Activated CD4-positive, alpha-beta T cell treated with anti-CD3 and anti-CD28 coated beads for 48 hours (primary cell): ENCODE measurements around the gene SLC30A3.

Experiments used
- DNase-seq: peaks from one replicate; pipeline ENCODE4 v3.0.0-alpha.2; 2020

The SLC30A3 gene

DNA sequence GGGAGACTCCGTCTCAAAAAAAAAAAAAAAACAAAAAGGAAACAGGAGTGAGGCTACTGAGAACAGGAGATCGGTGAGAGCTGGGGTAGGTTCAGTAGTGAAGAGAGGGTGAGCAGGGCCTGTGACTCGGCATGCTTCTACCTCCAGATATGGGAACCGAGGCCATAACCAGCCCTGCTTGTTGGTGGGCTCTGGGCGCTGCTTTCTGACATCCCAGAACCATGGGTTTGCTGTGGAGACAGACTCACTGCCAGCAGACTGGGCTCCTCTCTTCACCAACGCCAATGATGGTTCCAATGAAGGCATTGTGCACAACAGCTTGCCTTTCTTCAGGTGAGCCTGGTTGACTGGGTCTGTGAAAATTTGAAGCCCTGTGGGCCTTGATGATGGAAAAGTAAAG, 39.4 kb downstream of the SLC30A3 start:
- no peak for DNase-seq

DNA sequence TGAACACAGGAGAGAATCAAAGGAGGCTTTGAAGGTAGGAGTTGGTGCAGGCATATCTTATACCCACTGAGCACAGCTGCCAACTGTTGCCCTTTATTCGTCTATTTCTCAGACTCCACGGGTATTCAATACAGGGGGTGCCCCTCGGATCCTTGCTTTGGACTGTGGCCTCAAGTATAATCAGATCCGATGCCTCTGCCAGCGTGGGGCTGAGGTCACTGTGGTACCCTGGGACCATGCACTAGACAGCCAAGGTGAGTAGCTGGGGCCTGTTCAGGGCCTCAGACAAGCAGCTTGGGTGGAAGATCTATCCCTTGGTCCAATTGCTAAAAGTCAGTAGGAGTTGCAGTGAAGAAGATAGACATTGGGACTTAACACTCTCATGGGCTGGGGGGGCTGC, 40.4 kb downstream of the SLC30A3 start:
- no peak for DNase-seq

DNA sequence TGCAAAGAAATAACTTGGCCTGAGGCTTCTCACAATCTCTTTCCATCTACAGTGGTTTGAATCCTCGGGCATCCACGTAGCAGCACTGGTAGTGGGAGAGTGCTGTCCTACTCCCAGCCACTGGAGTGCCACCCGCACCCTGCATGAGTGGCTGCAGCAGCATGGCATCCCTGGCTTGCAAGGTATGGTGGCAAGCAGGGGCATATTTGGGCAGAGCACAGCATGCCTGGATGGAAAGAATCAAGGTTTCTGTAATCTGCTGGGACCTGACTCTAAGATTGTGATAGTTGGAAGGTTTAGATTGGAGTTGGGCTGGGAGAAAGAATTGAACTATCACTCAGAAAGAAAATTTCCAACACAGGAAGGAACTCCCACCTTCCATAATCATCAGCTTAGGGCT, 41.7 kb downstream of the SLC30A3 start:
- no peak for DNase-seq

DNA sequence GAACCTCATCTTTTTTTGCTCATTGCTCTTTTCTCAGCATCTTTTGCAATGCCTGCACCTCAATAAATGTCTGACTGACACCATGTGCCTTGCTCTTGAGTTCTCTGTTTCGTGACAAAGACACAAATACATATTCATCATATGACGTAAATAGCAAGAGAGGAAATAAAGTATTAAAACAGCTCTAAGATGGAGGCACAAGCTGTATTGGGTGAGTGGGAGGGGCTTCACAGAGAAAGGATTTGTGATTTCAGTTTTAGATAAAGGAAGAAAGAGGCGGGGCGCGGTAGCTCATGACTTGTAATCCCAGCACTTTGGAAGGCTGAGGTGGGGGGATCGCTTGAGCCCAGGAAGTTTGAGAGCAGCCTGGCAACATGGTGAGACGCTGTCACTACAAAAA, 42.8 kb downstream of the SLC30A3 start:
- DNase-seq, result no peak

DNA sequence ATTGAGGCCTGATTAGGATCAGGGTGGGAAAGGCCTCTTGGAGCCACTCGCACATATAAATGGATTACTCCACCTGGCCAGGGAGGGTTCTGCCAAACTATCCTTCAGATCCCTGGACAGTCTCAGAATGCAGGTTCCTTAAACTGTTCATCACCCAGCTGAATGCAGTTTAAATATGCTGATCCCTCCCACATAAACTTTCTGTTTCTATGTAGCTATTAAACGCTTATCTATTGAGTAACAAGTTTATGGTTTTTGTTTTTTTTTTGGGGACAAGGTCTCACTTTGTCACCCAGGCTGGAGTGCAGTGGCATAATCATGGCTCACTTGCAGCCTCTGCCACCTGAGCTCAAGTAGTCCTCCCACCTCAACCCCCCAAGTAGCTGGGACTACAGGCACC, 43.8 kb downstream of the SLC30A3 start:
- DNase-seq, result no peak

DNA sequence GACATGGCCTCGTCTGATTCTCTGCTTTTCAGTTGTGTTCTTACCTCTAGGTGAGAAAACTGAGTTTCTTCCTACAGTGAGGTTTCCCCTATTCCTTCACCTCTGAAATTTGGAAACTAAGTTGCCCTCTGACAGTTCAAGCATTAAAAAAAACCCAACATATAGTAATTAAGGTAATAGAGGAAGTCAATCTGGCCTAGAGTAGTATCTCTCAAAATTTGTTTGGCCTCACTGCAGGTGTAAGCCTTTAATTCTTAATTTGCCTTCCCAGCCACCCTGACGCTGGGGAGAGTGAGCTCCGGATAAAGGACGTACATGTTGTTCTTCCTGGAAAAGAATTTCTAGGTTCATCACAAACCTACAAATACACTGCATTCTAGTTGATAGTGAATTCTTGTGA, 44.2 kb downstream of the SLC30A3 start:
- DNase-seq, result no peak

DNA sequence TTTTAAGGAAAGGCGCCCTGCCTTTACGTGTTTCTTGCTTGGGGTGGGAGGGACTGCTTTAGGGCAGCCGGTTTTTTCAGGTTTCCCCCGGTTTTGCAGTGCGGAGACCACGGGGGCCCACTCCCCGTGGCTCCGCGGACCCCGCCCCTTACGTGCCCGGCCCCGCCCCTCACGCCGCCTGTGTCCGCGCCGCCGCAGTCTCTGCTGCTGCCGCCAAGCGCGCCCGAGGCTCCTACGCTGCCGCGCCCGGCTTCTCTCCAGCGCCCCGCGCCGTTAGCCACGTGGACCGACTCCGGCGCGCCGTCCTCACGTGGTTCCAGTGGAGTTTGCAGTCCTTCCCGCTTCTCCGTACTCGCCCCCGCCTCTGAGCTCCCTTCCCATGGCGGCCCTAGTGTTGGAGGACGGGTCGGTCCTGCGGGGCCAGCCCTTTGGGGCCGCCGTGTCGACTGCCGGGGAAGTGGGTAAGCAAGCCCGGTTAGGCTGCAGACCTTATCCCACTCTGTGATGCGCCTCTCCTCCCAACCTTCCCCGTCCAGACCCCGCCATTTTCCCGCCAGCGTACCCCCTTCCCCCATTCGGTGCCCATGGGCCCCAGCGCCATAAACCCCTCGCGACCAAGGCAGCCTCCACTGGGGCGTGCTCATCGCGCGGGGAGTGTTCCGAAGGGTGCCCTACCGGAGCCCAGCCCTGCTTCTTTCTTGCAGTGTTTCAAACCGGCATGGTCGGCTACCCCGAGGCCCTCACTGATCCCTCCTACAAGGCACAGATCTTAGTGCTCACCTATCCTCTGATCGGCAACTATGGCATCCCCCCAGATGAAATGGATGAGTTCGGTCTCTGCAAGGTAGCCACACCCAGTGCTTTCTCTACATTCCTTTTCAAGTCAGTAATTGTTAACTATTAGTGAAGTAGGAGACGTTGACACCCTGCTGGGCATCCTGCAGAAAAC, 45.4 kb downstream of the SLC30A3 start, which contains the start of gene CAD:
CAD (plus strand) TSS at position 197 of the 949 bp plus-strand sequence; CDS start at position 380, 183 bp downstream.
- peak; percentile 94 for DNase-seq

DNA sequence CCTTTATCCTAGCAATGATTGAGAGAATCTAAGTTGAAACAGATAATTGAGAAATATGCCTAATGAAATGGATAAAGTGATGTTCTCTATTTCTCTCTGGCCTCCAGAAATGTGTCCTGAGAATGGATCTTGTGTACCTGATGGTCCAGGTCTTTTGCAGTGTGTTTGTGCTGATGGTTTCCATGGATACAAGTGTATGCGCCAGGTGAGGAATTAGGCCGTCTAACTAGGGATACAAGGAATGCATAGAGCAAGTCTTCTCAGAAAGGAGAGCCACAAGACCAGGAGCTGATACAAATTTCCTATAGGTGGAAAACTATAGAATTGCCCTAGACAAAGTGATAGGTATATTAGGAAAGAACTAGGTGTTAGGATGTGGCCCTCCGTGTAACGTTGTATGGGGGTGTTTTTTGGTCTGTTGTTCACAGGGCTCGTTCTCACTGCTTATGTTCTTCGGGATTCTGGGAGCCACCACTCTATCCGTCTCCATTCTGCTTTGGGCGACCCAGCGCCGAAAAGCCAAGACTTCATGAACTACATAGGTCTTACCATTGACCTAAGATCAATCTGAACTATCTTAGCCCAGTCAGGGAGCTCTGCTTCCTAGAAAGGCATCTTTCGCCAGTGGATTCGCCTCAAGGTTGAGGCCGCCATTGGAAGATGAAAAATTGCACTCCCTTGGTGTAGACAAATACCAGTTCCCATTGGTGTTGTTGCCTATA, 46.3 kb downstream of the SLC30A3 start:
- DNase-seq, result no peak

DNA sequence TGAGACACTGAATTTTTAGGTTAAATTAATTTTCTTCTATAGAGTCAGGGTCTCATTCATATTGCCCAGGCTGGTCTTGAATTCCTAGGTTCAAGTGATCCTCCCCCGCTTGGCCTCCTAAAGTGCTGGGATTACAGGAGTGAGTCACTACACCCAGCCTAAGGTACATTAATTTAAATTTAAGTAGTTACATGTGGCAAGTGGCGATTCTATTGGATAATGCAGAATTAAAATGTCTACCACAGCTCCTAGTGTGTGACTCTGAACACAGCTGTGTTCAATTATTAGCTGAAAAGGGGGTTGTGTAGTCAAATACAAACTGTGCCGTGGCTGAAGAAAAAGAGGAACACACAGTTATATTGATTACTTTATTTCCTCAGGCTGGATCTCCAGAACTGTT, 47.9 kb downstream of the SLC30A3 start:
- no peak for DNase-seq

DNA sequence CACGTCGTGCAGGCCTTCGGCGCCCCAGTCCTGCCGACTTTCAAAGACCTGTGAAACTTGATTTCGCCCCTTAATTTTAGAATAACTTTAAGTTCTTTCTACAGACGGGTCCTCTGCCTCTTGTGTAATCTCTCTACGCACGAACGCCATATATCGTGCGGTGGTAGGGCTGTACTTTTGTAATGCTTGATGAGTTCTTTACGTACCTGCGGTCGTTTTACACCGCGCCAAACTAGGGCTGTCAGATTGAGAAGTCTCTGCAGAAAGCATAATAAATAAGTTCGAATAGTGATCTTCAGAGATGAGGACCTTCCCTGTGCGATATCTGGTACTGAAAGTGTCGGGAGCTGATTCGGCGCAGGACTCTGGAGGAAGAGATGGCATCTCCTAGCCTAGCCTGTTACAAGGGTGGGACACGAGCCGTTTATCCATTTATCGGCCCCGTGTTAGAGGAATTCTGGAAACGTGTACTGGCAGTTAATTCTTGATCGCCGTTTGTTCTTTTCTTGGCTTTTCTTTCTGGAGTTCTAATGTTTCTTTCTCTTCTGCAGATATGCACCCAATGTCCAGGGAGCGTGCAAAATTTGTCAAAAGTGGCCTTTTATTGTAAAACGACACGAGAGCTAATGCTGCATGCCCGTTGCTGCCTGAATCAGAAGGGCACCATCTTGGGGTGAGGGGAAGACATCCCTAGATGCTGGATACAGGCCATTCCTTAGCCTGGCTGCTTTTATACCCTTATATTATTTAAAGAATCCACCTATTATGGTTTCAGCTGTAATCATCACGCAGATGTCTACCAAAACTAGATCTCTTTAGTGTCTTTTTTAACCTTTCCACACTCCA, 50.0 kb downstream of the SLC30A3 start:
- peak; percentile 56 for DNase-seq

DNA sequence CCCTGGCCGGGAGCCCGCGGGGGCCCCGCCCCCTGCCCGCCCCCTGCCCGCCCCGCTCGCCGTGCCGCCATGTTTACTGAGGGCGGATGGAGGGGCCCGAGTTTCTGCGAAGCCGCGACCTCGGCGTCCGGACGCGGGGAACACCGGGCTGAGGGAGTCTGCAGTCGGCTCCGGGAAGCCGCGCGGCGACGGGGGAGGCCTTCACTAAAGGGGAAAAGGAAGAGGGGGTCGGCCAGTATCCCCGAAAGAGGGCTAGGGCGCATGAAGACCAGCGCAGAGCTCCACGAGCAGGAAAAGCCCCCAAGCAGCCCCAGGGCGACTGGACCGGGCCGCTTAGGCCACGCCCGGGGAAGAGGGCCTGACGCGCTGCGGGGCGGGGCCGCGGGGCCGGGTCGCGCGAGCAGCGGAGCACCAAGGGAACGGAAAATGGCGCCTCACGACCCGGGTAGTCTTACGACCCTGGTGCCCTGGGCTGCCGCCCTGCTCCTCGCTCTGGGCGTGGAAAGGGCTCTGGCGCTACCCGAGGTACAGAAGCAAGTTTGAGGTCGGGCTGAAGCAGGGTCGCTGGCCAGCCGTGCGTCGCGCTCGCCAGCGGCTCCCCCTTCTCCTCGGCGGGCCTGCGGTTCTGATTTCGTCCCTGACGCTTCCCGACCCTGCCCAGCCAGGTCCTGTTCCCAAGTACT, 50.8 kb downstream of the SLC30A3 start, which contains the start of the genes ATRAID and SLC5A6:
ATRAID (plus strand) TSS at position 99 of the 683 bp plus-strand sequence; CDS start at position 427, 328 bp downstream.
SLC5A6 (minus strand) TSS at position 326 of the 683 bp plus-strand sequence. CDS start 4,618 bp downstream, outside the sequence.
- DNase-seq, result peak; percentile 91

DNA sequence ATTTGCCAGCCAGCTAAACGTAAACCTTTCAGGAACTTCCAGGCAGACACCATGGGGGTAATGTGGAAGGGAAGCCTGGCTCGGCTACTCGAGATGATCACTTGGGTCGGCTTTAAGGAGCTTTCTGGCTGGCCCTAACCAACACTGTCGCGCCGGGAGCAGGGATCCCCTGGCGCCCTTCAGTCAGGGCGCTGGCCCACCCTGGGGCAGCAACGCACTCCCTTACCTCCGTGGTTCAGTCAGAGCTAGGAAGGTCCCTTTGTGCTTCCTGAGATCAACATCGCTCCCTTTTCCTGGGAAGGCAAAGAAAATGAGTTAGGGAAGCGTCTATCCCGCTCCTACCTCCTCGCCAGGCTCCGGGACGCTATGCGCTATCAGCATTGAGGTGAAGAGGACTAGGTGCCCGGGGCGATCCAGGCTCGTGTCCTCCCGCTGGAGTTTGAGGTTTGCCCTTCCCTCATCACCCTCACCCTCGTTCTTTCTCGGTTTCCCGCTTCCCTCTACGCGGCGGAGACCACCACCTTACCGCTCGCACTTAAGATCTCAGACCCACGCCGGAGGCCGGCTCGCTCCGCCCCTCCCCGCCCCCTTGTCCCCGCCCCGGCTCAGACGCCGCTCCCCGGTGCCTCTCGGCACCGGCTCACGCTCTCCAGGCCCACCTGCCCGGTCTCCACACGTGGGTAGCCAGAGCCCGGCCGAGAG, 51.5 kb downstream of the SLC30A3 start:
- DNase-seq, result no peak

DNA sequence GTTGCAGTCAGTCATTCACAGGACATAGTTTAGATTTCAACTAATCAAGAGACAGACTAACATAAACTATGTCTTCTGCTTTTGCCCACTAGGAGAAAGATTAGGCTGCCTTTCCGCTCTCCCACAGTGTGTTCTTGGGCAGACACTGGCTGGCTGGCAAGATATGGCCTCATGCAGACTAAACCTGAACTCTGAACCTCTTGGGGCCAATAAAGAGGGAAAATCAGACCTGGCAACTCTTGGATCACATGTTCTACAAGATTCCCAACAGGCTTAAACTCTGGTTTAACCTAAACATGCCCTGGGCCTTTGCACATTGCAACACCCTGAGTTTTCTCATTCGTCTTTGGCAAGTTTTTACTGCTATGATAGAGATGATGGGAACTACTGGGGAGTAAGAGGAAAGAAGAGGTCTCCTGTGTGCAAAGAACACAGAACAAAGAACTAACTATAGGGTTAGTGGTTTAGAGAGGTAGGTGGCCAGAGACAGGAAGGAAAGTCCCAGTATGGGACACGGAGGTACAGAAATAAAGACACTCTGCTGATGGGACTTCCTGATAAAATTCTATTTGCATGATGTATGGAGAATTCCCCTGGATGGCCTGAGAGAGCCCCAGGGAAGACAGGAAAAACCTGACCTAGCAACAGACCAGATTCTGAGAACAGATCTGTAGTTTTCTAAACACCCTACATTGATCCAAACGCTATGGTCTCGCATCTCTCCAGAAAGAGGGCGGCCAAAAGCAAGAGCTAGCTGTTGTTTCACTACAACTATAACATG, 53.0 kb downstream of the SLC30A3 start:
- DNase-seq, result no peak

DNA sequence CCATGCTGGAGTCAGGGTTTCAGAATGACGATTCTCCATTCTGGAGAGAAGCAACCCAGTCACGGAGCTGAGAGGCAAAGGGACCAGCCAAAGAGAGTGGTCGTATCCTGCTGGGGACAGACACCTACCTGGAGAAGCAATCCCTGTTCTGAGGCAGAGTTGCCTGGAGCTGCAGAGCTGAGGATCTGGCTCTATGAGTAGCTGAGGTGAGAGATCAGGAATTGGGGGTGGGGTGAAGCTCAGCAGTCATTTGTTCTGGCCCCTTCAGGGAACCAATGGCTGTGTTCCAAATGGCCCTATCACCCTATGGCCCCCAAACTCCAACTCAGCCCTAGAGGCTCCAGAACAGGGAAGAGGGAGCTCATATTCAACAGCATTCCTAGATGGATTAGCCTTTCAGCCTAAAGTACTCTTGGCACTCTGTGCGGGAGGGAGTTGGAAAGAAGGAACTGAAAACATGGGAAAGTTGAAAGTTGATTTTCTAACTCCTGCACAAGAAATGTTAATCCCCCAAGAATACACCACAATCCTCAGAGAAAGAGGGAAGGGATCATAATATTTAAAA, 54.3 kb downstream of the SLC30A3 start:
- DNase-seq, result no peak

DNA sequence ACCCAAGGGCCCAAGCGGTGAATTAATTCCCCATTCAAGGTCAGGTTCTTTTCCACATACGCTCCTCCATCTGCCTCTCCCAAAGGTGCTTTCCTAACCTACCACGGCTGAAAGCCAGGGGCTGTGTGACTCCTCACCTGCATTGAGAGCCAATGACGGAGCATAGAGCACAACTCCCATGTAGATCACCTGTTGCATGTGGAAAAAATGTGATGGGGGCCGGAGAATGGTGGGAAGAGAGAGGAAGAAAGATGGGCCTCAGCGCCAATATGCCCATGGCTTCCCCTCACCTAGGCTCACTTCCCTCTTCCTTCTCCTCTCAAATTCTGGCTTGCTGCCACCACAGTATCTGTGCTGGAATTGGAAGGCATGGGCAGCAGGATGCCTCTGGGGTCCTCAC, 56.5 kb downstream of the SLC30A3 start:
- DNase-seq, result no peak

DNA sequence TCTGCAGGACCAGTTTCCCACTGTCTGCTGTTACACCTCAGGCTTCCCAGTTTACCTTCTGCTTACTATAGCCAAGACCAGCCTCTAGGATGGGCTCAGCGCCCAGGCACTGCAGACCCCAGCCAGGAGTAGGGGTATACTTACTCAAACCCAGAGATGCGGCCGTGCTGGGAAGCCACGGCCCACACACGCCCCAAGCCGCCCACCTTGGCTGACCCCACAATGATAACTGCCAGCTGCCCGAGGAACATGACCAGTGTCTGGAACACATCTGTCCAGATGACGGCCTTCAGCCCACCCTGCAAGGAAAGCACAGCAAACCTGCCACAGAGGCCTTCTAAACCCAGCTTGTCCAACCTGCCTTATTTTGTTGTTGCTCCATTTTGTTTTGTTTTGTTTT, 57.6 kb downstream of the SLC30A3 start:
- DNase-seq, result no peak

DNA sequence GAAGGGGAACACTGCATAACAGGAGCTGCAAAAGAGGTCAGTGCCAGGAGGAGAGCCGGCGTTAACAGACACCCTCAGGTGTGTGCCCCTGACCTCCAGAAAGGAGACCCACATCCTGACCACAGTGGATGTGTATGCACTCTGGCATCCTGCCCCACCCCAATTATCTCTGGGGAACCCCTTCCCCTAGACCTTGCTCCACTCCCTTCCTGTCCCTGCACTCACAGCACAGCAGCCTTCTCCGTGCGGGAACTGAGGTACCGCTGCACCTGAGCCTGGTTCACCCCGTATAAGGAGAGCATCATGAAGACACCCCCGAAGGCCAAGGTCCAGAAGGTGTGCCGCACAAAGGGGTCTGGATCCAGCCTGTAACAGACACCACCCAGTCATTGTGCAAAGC, 58.3 kb downstream of the SLC30A3 start:
- DNase-seq, result no peak

DNA sequence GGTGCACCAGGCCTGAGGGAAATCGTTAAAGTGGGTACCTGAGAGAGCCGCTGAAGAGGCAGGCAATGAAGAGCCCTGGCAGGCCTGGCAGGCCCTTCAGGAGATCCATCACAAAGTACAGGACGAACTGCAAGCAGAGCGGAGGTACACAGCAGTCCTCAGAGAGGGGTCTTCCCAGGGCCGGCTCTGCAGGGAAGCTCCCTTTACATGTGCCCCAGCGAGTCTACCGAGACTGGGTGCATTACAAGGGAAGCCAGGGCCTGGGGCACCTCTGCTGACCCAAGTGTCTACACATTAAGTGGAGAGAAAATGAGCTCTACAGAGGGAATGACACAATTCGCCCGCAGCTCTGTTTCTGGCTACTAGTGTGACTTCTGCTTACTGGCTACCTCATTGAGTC, 59.1 kb downstream of the SLC30A3 start:
- DNase-seq, result no peak
